Adipocyte (in vitro differentiated cells): ENCODE data around the gene SPNS2.

Source experiments
- DNase-seq: peaks from one replicate; pipeline ENCODE4 v3.0.0-alpha.2; 2015; ENCODE audit warnings: low read depth
- H3K27me3 ChIP-seq: replicated peaks from 2 replicates; pipeline ENCODE4 v1.7.0; 2013; ENCODE audit warnings: mild to moderate bottlenecking, low read length, moderate library complexity; ENCODE audit not compliant: control insufficient read depth, insufficient read depth
- H3K36me3 ChIP-seq: 2 replicates; pipeline ENCODE4 v1.7.0; 2013; ENCODE audit warnings: low read length, mild to moderate bottlenecking, moderate library complexity; ENCODE audit not compliant: control insufficient read depth, insufficient read depth, severe bottlenecking
- H3K4me1 ChIP-seq: 2 replicates; pipeline ENCODE4 v1.7.0; 2013; ENCODE audit warnings: mild to moderate bottlenecking, low read length, moderate library complexity; ENCODE audit not compliant: control insufficient read depth, insufficient read depth
- H3K4me3 ChIP-seq: 2 replicates; pipeline ENCODE4 v1.7.0; 2013; ENCODE audit warnings: mild to moderate bottlenecking, low read length, moderate library complexity
- H3K9ac ChIP-seq: 2 replicates; pipeline ENCODE4 v1.7.0; 2013; ENCODE audit warnings: mild to moderate bottlenecking, low read length, moderate library complexity
- H3K9me3 ChIP-seq: 2 replicates; pipeline ENCODE4 v1.7.0; 2013; ENCODE audit warnings: mild to moderate bottlenecking, low read length, moderate library complexity; ENCODE audit not compliant: control insufficient read depth

The SPNS2 gene

GRCh38 chr17:4497101-4497824 lies 1.4 kb upstream of the SPNS2 start:
- no peak overlapping the region for H3K9ac ChIP-seq
- no peaks in the 10 kb centered on the region for H3K36me3 ChIP-seq
- no peak overlapping the region for H3K4me3 ChIP-seq
- DNase-seq, result peak; percentile 8
- H3K4me1 ChIP-seq, result no peaks in the 10 kb centered on the region
- H3K9me3 ChIP-seq, result no peaks in the 10 kb centered on the region
- H3K27me3 ChIP-seq, result peaks cover 43% of the 10 kb centered on the region

- H3K4me1 ChIP-seq, result no peaks in the 10 kb centered on the region
- no peak overlapping the region for H3K9ac ChIP-seq
- DNase-seq, result peak; percentile 13
- no peak overlapping the region for H3K4me3 ChIP-seq
- peaks cover 54% of the 10 kb centered on the region for H3K27me3 ChIP-seq
- H3K36me3 ChIP-seq, result no peaks in the 10 kb centered on the region
- no peaks in the 10 kb centered on the region for H3K9me3 ChIP-seq
Observed at GRCh38 chr17:4499431-4500190, 930 bp downstream of the SPNS2 start.

DNA sequence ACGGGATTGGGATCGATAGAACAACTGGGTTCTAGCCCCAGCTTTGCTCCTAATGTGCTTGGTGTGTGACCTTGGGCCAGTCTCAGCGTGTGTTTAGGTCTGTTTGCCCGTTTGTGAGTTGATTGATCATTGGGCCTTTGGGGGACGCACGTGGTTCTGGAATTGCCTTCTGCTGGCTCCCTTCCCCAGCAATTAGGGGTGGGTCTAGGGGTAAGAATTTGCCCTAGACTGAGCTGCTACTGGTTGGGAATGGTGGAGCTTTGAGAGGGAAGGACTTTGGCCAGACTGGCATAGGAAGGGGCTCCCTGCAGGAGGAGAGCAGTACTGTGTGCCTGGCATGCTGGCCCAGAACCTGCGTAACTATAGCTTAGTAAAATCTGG lies 1.5 kb downstream of the SPNS2 start:
- H3K4me3 ChIP-seq, result no peak overlapping the region
- peaks cover 59% of the 10 kb centered on the region for H3K27me3 ChIP-seq
- no peak overlapping the region for H3K9ac ChIP-seq
- no peak for DNase-seq
- no peaks in the 10 kb centered on the region for H3K9me3 ChIP-seq
- H3K36me3 ChIP-seq, result no peaks in the 10 kb centered on the region
- H3K4me1 ChIP-seq, result no peaks in the 10 kb centered on the region

GRCh38 chr17:4501295-4501949 lies 2.7 kb downstream of the SPNS2 start:
- Histone ChIP-seq H3K9ac (no peak overlapping the region), H3K4me1 (no peaks in the 10 kb centered on the region), H3K4me3 (no peak overlapping the region), H3K36me3 (no peaks in the 10 kb centered on the region), H3K9me3 (no peaks in the 10 kb centered on the region), H3K27me3 (peaks cover 68% of the 10 kb centered on the region)
- DNase-seq, result no peak

GRCh38 chr17:4502466-4503154 lies 3.9 kb downstream of the SPNS2 start:
- Histone ChIP-seq H3K9me3 (no peaks in the 10 kb centered on the region), H3K36me3 (no peaks in the 10 kb centered on the region), H3K27me3 (peaks cover 64% of the 10 kb centered on the region), H3K9ac (no peak overlapping the region), H3K4me1 (no peaks in the 10 kb centered on the region), H3K4me3 (no peak overlapping the region)
- DNase-seq, result no peak

DNA sequence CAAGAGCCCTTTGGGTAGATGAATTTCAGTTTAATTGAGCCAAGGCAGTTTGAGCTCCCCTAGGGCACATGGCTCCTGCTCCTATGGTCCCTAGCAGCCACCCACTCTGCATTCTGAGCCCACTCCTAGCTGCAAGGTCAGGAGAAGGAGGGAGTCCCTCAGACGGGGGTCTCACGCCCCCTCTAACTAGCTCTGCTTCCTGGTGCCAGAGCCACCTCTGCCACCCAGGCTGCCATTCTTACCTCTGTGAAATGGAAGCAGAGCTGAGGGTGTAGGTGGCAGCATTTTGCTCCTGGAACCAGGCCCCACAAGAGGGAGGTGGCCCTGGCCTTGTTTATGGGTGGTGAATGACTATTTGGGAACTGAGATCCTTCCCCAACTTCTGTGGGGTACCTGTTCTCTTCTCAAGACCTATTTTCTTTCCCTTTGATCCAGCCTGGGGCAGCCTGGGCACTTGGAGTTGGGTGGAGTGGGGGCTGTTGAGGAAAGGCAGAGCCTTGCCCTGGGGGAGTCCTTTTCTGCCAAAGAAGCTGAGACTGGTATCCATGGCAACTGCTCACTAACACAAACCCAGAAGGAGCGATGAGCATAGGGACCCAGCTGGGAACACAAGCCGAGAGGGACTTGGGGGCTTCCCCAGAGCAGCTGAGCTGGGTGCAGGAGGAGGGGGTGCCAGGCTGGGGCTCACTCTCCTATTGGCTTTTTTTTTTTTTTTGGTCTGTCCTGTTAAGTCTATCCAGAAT lies 4.8 kb downstream of the SPNS2 start:
- no peak overlapping the region for H3K9ac ChIP-seq
- no peak overlapping the region for H3K4me3 ChIP-seq
- H3K9me3 ChIP-seq, result no peaks in the 10 kb centered on the region
- no peaks in the 10 kb centered on the region for H3K36me3 ChIP-seq
- peaks cover 72% of the 10 kb centered on the region for H3K27me3 ChIP-seq
- no peak for DNase-seq
- H3K4me1 ChIP-seq, result no peaks in the 10 kb centered on the region

DNA sequence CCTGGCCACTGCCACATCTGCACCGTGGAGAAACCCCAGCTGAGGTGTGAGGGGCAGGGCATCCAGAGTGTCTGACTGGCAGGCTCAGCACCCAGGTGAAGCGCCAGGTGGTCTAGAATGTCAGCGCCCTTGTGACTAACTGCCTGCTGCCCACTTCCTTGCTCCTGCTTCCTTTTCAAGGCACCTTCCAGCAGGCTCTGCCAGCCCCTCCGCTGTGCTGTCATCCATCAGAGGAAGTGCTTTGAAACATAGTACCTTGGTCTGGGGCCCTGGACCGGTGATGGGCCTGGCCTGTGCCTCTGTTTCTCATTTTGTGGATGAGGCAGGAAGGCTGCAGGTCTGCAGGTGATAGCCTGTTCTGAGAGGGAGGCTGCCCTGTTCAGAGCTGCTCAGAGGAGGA lies 5.5 kb downstream of the SPNS2 start:
- no peaks in the 10 kb centered on the region for H3K4me1 ChIP-seq
- H3K9me3 ChIP-seq, result no peaks in the 10 kb centered on the region
- H3K9ac ChIP-seq, result no peak overlapping the region
- DNase-seq, result no peak
- H3K36me3 ChIP-seq, result no peaks in the 10 kb centered on the region
- no peak overlapping the region for H3K4me3 ChIP-seq
- H3K27me3 ChIP-seq, result peaks cover 74% of the 10 kb centered on the region

- Histone ChIP-seq H3K4me3 (no peak overlapping the region), H3K27me3 (peaks cover 79% of the 10 kb centered on the region), H3K36me3 (no peaks in the 10 kb centered on the region), H3K4me1 (no peaks in the 10 kb centered on the region), H3K9ac (no peak overlapping the region), H3K9me3 (no peaks in the 10 kb centered on the region)
- no peak for DNase-seq
Observed at GRCh38 chr17:4505187-4505586, 6.5 kb downstream of the SPNS2 start.

- no peak overlapping the region for H3K4me3 ChIP-seq
- peaks cover 79% of the 10 kb centered on the region for H3K27me3 ChIP-seq
- no peaks in the 10 kb centered on the region for H3K9me3 ChIP-seq
- no peak overlapping the region for H3K9ac ChIP-seq
- H3K36me3 ChIP-seq, result no peaks in the 10 kb centered on the region
- DNase-seq, result no peak
- no peaks in the 10 kb centered on the region for H3K4me1 ChIP-seq
Observed at GRCh38 chr17:4506175-4506813, 7.6 kb downstream of the SPNS2 start.

GRCh38 chr17:4506892-4507291 lies 8.2 kb downstream of the SPNS2 start:
- H3K9me3 ChIP-seq, result no peaks in the 10 kb centered on the region

More at GRCh38 chr17:4506892-4507291, 8.2 kb downstream of the SPNS2 start:
- no peaks in the 10 kb centered on the region for H3K4me1 ChIP-seq
- H3K9ac ChIP-seq, result no peak overlapping the region
- H3K4me3 ChIP-seq, result no peak overlapping the region
- DNase-seq, result no peak
- H3K36me3 ChIP-seq, result no peaks in the 10 kb centered on the region
- peaks cover 78% of the 10 kb centered on the region for H3K27me3 ChIP-seq
